Measurements from ENCODE around the gene ZNF652.

DNA sequence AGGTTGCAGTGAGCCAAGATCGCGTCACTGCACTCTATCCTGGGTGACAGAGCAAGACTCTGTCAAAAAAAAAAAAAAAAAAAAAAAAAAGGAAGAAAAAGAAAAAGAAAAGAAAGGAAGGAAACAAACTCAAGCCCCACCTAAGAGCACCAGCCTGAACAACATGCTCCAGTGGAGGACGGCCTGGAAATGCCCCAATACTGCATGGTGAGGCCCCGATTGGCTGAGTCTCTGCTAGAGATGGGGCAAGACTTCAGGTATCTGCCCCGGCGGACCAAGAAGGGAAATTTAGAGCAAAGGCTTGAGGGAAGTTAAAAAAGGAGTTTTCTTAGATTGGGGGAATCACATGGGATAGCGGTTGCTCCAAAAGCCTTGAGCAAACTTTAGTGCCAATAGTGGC, 10.4 kb upstream of the ZNF652 start:
- TF ChIP-seq, protein P1, sequence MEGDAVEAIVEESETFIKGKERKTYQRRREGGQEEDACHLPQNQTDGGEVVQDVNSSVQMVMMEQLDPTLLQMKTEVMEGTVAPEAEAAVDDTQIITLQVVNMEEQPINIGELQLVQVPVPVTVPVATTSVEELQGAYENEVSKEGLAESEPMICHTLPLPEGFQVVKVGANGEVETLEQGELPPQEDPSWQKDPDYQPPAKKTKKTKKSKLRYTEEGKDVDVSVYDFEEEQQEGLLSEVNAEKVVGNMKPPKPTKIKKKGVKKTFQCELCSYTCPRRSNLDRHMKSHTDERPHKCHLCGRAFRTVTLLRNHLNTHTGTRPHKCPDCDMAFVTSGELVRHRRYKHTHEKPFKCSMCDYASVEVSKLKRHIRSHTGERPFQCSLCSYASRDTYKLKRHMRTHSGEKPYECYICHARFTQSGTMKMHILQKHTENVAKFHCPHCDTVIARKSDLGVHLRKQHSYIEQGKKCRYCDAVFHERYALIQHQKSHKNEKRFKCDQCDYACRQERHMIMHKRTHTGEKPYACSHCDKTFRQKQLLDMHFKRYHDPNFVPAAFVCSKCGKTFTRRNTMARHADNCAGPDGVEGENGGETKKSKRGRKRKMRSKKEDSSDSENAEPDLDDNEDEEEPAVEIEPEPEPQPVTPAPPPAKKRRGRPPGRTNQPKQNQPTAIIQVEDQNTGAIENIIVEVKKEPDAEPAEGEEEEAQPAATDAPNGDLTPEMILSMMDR (IDR thresholded peaks at IDR 0.05; ENCODE audit: insufficient read depth, low read depth, low read length) = no peak
- no peak for TF ChIP-seq EZH2 (IDR thresholded peaks at IDR 0.05; ENCODE audit: insufficient read depth, low read length)

Data from astrocyte (in vitro differentiated cells and primary cell).